Stimulated activated CD8-positive, alpha-beta memory T cell treated with anti-CD3 and anti-CD28 coated beads, Interleukin-7, amount 100 ng/mL, for 1 hour (primary cell): Measurements from ENCODE around the gene CDKN2AIP.

Experiments used
- DNase-seq, 2 donors: peaks; one replicate each; pipeline ENCODE4 v3.0.0-alpha.2; 2020; ENCODE audit warnings: low read depth in 2 of 2

CDKN2AIP gene, protein sequence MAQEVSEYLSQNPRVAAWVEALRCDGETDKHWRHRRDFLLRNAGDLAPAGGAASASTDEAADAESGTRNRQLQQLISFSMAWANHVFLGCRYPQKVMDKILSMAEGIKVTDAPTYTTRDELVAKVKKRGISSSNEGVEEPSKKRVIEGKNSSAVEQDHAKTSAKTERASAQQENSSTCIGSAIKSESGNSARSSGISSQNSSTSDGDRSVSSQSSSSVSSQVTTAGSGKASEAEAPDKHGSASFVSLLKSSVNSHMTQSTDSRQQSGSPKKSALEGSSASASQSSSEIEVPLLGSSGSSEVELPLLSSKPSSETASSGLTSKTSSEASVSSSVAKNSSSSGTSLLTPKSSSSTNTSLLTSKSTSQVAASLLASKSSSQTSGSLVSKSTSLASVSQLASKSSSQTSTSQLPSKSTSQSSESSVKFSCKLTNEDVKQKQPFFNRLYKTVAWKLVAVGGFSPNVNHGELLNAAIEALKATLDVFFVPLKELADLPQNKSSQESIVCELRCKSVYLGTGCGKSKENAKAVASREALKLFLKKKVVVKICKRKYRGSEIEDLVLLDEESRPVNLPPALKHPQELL

DNA sequence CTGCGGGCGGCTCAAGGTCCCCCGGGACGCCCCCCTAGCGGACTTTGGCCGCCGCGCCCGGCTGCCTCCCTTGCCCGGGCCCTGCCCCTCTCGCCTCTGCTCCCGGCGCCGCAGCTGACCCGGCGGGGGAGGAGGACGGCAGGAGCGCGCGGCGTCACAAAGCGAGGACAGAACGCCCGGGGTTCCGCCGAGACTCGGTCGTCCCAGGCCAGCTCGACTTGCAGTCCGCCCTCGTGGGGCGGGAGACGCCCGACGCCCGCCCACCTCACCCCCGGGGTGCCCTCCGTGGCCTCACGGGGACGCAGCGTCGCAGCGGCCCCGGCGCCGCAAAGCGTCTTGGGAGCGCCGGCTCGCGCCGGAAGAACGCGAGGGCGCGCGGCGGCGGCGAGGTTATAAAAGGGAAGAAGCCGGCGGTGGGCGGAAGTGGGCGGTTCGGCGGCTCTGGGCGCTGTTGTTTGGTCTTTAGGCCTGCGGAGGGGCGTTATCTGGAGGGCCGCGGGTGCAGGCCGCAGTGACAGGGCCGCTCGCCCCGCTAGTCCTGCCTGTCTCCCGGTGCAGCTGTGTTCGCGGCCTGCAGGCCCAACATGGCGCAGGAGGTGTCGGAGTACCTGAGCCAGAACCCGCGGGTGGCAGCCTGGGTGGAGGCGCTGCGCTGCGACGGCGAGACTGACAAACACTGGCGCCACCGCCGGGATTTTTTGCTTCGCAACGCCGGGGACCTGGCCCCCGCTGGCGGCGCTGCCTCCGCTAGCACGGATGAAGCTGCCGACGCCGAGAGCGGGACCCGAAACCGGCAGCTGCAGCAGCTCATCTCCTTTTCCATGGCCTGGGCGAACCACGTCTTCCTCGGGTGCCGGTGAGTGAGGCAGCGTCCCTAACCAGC, at the start of gene CDKN2AIP:
Gene CDKN2AIP, plus strand, starts transcription at position 423 of the 883 bp plus-strand sequence. Its CDS starts 162 bp downstream, at position 585.
- DNase-seq, result peak; percentile 86 to 93

DNA sequence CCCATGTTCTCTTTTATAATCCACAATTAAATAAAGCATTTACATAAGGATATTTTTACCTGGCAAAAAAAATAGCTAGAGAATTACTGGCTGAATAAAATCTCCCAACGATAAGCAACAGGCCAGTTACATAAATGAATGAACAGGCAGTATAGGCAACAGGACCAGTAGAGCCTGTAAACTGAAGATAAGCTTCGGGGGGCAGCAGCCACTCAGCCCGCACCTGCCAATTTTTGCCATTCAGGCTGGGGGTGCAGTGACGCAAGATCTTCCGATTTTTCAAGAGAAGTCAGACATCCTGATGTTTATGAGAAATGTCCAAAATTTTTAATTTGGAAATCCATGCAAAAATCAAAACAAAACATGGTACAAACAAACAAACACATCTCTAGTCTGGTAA, 49.0 kb upstream of the CDKN2AIP start:
- no peak for DNase-seq

DNA sequence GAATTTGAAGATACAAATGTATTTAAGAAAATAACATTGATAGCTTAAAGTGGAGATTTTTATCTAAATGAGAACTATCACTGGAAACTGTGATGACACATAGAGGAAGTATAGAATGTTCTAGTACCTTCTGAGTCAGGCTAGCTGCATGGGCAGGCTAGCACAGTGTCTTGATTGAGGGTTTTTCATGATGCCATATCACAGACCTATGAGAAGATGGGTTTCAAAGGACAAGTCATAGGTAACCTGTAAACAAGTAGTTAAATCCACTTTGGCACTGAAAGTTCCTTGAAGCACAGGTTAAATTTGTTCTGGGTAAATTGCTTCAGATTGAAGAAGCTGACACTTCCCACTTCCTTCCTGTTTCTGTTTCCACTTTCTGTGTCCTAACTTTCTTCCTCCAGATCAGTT, 48.2 kb upstream of the CDKN2AIP start:
- no peak for DNase-seq

DNA sequence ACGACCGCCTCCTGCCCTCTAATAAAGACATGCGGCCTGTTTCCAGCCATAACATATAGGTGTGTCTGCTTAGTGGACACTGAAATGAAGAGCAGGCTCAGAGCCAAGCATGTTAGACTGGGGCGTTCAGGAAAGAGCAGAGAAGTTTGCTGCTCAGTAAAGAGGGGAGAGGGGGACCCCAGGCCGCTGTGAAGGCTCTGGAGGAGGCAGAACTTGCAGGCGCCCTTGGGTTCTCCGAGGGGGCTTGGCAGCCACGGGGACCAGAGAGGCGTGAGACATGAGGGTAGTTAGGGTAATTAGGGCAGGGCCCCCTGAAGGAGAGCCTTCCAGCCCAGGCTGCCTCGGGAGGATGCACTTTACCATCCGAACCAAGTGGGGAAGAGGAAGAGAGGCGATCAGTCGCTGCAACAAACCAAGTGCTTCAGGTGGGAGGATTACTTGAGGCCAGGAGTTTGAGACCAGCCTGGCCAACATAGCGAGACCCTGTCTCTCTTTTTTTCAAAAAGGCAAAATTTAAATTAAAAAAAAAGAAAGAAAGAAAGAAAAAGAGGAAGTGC, 46.6 kb upstream of the CDKN2AIP start:
- no peak for DNase-seq

DNA sequence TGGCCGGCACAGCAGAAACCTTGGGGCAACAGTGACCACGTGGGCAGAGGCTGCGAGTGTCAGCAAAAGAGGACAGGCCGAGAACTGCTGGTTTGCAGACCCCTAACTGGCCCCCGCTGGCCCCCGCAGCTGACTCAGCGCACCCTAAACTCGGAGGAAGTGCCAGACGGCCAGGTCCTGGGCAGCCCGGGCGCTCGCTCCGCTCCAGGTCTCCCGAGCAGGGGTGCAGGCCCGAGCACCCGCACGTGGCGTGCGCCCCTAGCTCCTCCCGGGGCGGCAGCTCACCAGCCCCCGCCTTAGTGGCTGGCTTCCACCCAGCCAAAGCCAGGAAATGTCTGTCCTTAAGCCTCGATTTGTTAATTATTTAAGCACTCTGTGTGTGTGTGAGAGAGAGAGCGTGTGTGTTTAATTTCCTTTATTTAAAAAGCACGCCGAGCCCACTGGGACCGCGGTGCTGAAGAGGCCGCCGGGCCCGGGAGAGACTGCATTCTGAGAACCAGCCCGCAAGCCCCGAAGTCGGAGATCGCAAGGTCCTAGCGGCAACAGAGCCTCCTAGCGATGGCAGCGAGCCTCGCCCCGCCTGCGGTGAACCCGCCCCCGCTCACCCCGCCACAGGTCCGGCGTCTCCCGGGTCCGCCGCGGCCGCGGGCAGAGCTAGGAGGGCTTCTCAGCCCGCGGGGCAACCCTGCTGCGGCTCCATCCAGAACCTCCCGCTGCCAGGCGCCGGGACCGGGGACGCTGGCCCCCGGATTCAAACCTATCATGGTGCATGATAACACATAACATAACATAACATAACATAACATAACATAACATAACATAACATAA, 45.9 kb upstream of the CDKN2AIP start:
- DNase-seq, result peak; percentile 25 to 40

DNA sequence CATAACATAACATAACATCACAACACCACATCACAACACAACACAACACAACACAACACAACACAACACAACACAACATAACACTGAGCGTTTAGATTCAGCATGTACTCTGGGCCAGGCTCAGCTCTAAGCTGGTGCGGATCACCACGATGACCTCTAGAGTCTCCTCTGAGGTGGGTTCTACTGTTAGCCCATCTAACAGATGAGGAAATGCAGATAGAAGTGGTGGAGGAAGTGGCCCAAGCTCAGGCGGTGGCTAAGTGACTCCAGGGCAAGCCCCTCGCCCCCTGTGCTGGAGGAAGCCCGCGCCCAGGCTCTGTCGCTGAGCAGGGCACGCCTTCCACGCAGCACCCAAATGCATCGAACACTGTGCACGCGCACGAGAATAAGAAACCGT, 45.3 kb upstream of the CDKN2AIP start:
- no peak for DNase-seq

DNA sequence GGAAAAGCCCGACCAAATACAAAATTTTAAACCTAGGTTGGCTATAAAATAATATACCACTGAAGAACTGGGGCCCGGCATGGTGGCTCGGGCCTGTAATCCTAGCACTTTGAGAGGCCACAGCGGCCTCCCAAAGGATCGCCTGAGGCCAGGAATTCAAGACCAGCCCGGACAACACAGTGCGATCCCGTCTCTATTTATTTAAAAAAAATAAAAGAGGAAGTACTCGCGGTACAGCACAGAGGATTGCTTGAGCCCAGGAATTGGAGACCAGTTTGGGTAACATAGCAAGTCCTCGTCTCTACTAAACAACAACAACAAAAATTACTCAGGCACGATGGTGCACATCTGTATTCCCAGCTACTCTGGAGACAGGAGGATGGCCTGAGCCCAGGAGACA, 44.8 kb upstream of the CDKN2AIP start:
- no peak for DNase-seq

DNA sequence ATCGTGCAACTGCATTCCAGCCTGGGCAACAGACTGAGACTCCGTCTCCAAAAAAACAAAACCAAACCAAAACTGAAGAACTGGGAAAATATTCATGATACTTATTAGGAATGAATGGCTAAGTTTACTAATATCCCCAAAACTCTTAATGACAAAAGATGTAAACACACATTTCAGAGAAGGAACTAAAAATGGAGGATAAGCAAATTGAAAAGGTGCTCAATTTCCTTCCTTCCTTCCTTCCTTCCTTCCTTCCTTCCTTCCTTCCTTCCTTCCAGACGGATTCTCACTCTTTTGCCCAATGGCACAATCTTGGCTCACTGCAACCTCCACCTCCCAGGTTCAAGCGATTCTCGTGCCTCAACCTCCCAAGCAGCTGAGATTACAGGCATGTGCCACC, 44.4 kb upstream of the CDKN2AIP start:
- no peak for DNase-seq

DNA sequence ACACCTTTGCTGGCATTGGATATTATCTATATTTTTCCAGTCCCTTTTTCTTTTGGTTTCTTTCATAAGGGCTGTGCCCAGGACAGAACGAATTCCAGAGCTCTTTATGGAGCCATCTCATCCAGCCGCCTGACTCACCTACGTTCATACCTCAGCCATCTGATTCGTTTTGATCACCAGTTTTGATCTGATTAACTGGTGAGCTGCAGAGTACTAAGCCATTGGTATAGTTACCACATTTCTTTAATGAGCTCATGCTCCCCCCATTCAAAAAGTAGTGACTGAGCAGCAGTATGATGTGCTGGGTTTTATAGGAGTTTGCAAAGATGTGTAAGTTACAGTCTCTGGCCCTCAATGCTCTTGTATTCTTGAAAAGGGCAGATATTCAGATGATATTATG, 43.0 kb upstream of the CDKN2AIP start:
- DNase-seq, result no peak

DNA sequence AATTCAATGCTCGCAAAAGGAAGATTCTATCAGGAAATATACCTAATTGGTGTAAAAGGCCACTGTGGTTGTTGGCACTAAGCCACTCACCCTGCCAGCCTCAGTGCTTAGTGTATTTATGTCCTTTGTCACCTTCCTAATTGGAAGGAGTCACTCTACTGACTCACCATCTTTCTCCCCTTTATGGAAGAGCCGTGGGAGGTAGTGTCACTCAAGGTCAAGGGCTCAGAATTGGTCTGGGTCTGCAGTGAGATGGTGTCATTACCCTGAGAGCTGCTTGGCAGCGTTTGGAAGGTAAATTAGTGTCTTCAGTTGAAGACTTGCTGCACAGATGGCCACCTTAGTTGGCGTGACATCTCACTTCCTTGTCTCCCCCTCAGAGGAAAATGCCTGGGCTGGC, 41.7 kb upstream of the CDKN2AIP start:
- no peak for DNase-seq

DNA sequence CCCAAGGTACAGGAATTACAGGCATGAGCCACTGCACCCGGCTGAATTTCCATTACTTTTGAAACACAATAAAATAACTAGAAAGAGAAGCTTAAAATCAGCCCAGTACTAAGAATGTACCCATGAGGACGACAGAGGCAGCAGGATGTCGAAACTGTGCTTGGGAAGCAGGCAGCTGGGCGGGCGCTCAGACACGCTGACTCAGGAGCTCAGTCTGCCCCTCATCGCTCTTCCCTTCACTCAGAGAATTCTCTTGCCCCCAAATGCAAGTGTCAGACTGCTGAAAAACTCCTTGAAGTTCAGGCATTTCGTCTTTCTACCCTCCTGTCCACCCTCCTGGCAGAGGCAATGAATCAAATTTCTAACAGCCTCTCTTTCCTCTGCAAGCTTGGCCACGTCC, 41.0 kb upstream of the CDKN2AIP start:
- no peak for DNase-seq

DNA sequence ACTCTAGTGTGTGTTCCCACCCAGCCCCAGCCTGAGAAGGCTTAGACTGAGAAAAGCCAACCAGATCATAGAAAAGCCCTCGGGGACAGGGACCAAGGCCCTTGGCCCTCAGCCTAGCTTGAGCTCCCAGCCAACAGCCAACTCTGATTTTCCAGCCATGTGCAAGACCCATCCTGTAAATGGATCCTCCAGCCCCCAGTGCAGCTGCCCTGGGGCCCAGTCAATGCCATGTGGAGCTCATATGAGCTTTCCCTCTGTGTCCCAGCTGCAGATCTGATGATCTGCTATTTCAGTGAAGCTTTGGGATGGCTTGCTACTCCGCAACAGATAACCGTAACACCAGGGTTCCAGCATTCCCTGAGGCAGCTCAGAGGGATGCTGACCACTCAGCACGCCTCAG, 40.5 kb upstream of the CDKN2AIP start:
- no peak for DNase-seq

DNA sequence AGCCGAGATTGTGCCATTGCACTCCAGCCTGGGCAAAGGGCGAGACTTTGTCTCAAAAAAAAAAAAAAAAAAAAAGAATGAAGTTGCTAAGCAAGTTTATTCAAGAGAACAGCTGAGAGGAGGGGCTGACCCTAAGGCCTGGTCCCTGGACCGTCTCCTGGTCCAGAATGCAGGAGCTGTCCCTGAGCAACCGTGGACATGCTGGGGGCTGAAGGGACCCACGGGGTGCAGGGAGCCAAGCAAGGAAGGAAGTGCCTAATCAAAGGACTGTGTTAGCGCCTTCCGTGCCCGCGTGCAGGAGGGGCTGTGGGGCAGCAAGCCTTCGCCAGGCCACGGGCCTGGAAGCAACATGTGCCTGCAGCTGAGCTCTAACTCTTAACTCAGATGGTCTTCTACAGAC, 39.1 kb upstream of the CDKN2AIP start:
- no peak for DNase-seq

DNA sequence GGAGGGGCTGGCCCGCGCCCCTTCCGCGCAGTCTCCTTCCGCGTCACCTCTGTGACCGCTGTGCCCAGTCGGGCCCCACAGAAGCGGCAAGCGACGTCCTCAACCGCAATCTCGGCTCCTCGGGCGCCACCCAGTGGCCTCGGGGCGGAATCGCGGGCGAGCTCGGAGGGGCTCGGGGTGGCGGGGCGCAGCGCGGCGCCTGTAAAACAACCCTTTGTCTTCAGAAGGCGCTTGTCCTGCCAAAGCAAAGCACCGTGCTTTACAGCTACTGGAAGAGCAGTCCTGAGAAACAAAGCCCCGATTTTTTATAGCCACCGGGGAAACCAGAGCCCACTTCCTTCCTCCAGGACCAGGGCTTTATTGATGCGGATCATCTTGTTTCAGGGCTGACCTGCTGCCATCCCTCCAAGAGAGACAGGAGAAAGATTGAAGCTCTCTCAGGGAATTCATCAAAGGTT, 37.3 kb upstream of the CDKN2AIP start:
- DNase-seq, result peak; percentile 85 to 90

DNA sequence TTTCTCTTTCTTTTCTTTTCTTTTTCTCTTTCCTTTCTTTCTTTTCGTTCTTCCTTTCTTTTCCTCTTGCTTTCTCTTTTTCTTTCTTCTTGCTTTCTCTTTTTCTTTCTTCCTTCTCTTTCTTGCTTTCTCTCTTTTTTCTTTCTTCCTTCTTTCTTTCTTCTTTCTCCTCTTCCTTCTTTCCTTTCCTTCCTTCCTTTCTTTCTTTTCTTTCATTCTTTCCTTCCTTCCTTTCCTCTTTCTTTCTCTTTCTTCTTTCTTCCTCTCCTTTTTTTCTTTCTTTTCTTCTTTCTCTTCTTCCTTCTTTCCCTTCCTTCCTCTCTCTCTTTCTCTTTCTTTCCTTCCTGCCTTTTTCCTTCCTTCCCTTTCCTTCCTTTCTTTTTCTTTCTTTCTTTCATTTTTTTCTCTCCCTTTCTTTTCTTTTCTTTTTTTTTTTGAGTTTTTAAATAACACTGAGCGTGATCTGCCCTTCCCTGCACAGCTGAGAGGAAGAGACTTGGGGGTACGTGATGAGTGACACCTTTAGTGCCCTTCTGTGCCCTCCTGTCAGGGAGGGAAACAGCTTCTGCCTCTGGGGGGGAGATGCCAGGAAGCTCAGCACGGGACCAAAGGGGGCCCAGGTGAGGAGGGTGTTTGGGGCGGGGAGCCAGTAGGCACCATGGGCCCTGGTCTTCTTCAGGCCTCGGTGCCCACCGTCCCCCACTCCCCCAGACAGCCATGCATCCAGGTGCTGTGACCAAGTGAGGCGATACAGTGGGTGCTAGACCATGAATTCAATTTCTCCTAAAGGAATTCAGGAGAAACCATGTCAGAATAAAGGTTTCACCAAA, 36.6 kb upstream of the CDKN2AIP start:
- no peak for DNase-seq

DNA sequence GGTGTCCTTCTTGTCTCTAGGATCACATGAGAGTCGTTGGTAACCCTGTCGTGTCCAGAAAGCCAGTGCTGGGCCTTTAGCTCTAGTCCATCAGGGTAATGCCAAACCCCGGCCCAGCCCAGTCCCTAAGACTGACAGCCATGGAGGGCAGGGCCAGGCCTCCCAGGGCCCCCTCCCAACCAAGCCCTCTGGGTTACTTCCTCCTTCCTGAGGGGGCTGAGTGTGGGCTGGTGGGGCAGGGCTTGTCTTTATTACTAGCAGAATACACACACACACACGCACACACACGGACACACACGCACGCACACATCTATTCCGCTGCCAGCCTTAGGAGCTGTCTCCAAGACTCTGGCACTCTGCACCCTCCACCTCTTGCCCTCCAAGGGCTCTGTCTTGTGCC, 35.6 kb upstream of the CDKN2AIP start:
- DNase-seq, result no peak

DNA sequence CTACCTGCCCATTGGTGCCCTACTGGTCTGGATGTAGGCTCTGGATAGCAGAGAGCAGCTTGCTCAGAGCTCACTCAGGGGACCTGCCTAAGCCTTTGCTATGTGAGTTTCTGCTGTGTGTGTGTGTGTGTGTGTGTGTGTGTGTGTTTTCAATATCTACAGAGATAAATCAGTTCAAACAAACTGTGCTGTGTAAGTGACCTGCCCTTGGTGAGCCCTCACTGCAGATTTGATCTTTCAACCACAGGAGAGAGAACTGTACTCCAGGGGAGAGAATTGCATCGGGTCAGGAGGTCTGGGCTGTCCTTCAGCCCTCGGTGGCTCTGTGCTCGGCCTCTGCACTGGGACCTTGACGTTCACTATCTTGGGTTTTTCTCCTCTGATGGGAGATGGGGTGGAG, 35.0 kb upstream of the CDKN2AIP start:
- DNase-seq, result no peak

DNA sequence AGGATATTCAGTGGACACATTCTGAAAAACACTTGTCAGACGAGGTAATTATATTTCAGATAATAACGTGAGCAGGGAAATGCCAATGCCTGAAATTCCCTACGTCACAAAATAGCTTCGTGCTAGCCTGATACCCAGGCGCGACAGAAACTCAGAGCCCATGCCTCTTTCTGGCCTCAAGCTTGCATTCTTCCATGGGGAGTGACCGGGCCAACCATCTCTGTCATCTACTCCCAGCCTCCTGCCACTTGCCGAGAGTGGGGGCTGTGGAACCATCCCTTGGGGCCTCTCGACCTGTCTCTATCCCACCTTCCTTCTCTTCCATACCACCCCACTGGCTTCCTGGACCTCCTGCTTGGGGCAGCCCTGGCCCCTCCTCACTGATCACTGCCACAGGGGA, 34.5 kb upstream of the CDKN2AIP start:
- no peak for DNase-seq

DNA sequence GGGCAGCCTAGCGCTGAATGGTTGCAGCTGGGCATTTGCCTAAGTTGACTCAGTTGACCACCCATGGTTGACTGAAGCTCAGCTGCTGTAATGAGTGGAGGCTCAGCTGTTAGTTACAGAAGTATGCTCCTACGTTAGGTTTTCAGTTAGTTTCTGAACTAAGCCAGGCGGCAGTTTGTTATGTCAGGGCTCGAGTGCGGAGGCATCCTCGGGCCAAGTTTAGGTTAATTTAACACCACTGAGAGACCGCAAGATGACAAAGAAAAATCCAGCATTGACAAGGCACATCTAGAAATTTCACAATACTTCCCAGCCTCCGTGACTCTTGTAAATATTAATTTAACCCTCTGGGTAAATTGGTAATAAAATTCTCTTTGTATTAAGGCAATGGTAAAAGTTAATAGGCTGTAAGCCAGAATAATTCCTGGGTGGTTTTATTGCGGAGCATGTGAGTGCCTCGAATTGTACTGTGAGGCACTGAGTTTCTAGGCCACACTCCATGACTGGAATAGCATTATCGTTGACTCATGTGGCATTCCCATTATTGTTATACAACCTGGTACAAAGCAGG, 33.1 kb upstream of the CDKN2AIP start:
- DNase-seq, result no peak

DNA sequence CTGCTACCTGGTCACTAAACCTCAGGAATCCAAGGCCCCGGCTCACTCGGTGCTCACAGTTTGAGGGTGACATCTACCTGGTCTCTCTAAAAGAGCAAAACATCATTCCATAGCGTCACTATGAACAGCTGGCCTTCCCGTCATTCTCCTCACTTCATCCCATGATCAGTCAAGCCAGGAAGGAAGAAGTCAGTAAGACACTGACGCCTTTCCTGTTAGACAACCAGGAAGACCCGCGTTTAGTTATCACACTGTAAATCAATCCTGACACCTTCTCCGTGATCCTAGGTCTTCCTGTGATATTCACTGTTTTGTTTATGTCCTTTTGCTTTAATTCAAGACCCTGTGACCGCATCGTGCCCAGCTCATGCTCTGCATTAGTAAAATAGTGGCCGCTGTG, 31.6 kb upstream of the CDKN2AIP start:
- DNase-seq, result no peak
